GM19099 (cell line): ENCODE data around the gene LRRN3.

Experiments used
- POLR2A ChIP-seq: IDR thresholded peaks from 3 replicates; pipeline ENCODE4 v1.6.1; 2011; ENCODE audit warnings: low read depth; ENCODE audit not compliant: insufficient read length; ENCODE audit errors: extremely low read depth

Gene LRRN3

DNA sequence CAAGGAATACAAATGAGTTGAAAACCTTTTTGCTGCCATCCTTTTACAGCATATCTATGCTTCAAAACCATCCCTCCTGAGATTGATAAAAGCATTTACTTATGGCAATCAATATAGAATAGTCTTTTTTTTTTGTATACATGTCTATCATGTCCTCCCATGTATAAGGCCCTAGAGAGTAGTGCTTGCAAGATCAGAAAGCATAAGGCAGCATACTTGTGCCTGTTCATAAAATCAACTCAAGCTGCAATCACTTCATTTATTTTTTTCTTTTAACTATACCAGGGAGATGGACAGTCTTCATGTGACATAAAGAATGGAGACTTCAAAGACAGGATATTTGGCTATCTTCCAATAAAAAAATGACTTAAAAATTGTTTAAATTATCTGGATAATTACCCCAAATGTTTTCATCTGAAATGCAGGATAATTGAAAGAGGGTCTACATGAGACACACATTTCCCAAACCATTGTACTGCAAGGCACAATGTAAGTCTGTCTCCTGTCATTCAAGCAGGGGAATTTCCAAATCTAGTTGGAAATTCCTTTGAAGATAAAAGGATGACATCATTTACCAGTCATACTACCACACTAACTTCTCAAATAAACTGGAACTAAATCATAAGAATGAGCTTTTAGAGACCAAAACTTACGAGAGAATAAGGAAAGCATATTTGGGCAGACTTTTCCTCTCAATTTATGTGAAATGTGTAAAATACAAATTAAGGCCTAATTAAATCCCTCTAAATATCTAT lies 22.5 kb downstream of the LRRN3 start:
- no peak for TF ChIP-seq POLR2A

DNA sequence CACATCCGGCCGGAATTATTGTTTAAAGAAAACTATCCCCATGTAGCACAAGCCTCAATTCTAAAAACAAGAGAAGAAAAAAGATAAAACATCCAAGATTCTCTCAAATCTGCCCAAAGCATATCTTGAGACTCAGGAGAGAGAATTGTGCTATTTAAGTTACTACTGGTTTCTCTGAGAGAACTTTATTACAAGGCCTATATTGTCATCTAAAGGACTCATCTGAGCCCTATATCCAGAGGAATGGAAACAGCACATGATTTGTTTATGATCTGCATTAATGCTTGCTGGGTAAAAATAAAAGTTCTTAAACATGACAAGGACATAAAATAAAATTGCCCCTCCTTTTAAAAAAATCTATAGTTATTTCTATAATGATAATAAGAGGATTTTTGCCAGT lies 25.0 kb downstream of the LRRN3 start:
- no peak for TF ChIP-seq POLR2A

DNA sequence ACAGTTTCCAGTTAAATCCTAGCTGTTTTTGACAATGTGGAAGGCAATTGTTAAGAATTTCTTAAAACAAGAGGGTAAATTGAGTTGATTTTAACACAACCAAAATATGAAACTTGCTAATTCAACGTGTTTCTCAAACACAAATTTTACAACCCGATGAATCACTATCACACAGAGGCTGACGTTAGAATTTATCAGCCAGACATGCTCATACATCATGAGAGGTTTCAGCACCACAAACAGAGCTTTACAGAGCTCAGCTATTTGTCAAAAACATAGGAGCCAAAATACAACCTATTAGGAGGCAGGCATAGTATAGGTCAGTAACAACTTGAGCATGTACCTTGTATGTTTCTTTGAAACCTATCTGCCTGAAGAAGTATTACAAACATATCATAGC lies 36.1 kb downstream of the LRRN3 start:
- no peak for TF ChIP-seq POLR2A

DNA sequence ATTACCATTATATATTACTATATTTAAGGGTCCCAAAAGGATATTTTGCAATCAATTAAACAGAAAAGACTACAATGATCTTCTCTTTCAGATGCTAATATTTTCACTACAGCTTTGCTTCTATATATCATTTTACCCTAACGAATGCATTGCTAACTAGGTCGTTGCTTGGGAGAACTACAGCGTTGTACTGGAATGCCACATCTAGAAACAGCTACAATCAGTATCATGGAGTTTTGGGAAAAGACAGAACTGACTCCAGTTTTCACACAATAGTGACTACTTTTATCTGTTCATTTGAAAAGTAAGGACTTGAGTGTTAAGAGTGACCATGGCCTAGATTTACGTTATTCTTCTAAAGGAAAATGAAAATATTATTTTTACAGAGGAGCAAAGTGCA lies 38.5 kb downstream of the LRRN3 start:
- TF ChIP-seq POLR2A: no peak

DNA sequence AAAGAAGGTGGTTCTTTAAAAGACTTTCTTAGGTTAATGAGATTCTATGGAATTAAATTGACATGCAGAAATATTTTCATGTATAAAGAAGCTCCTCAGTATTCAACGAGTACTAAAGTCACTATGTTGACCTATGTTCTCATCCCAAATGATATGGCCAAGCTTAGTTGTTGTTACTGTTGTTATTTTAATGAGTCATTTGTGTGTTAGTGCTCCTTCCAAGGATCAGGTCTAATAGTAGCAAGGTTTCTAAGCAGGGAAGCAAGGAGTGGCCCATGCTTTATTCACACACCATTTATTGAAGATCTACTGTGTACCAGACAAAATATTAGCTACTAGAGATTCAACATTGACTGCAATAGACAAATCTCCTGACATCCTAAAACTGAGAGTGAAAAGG lies 41.9 kb downstream of the LRRN3 start:
- no peak for TF ChIP-seq POLR2A

DNA sequence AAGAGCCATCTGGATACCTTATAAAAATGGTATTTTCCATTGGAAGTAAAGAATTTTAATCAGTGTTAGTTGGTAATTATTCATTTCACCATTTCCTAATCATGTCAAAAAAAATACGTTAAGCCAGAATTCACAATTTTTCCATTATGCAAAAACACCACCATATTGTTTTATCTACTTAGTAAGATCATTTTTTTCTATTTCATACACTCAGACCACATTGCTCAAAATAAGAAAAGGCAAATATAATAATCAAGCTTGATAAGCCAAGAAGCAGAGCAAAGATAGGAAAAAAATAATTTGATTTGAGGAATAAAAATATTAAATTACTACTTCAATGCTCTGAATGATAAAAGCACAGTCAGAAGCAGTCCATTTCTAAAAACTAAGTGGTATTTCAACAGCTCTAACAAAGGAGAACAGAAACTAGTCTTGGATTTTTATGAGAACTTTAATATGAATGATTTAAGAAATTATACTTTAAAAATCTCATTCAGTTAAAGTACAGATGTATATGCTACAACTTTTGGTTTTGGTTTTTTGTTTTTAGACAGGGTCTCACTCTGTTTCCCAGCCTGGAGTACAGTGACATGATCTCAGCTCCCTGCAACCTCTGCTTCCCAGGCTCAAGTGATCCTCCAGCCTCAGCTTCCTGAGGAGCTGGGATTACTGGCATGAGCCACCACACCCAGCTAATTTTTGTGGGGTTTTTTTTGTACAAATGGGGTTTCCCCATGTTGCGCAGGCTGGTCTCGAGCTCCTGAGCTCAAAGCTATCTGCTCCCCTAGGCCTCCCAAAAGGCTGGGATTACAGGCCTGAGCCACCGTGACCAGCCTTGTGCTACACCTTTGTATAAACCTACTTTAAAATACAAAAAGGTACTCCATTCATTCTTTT lies 46.6 kb downstream of the LRRN3 start:
- TF ChIP-seq POLR2A: no peak

DNA sequence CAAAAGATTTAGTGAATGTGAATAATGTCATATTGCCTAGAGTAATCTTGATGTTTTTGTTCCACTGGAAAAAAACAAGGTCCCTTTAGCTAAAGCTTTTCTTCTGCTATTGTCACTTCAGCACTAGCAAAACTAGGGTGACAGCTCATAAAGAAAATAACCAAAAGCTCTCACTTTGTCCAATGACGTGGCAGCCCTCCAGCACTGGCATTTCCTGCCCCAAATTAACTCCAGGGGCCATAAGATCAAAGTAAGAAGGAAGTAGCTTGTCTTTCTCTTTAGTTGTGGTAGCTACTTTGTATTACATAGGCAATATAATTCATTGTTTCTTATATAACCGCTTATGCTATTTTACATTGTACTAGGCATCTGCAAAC lies 47.3 kb downstream of the LRRN3 start:
- TF ChIP-seq POLR2A: no peak

DNA sequence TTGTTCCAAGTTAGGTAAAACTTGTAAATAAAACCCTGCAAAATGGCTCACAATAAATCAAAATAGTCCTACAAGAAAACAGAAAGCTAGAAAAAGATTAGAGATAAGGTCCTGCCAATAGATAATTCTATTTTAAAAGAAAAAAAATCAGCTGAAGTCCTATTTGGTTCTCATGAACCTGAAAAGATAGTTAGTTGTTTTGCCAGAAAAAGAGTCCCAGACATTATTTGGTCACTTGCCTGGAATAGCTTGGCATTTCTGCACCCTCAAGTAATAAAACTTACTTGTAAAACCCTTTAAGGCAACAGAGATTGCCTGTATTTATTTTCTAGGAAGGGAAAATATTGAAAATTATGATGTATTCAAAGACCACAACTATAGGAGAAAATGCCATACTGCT lies 47.7 kb downstream of the LRRN3 start:
- TF ChIP-seq POLR2A: no peak

DNA sequence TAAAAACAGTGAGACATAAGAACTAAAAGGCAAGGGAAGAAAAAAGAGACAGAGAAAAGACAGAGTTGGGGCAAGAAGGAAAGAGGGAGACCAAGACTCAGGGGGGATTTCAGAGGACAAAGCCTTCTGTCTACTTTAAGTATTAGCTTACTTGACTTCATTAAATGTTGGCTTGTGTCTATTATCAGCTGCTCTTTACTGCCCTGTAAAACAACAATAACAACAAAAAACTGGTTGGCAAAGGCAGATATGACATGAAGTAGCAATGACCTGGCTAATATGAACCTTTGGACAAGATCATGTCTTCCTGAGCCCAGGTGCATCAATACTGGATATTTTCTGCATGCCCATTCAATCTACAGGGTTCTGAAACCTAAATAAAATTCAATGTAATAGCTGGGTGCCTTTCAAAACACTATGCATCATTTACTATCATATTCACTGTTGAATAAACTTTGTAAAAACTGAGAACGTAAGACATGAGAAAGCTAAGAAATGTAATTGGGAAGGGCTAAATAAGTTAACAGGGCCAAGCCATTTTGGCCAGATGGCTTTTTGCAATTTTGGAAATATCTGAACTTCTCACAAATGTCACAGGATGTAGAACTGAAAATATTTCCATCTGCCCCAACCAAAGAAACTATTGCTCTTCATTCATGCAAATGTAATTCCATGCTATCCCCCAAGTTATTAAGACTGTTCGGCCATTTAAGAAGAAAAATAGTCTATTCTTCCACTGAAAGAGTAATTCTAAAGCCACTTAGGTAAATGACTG lies 49.4 kb downstream of the LRRN3 start:
- no peak for TF ChIP-seq POLR2A

DNA sequence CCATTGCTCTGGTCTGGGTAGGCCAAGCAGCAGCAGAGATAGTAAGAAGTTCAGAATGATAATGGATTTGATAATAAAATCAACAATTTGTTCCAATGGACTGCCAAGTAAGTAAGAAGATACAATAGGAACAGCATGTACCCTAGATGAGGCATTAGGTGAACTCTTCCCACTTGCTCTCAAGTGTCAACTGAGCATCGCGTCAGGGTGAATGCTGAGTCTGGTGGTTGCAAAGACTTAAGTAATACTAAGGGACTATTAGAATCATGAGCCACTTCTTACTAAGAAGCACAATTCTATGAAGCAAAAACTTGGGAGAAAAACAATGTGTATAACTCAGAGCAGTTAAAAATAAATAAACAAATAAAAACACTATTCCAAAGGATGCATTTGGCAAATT lies 54.5 kb downstream of the LRRN3 start:
- no peak for TF ChIP-seq POLR2A

DNA sequence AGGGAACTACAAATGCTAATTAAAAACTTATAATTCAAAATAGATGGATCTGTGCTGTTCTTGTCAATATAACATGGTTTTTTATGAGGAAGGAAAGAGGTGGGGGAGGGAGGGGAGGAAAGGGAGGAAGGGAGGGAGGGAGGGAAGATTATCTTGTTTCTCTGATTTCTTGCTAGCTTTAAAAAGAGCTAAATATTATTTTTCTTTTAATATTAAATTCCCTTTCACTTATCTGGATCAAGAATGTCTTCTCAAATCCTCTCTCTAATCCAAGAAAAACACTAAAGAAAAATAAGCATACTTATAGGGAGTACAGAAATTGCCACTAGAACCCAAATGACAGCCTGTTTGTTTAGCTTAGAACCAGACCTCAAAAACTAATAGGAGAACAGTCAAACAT lies 55.2 kb downstream of the LRRN3 start:
- no peak for TF ChIP-seq POLR2A

DNA sequence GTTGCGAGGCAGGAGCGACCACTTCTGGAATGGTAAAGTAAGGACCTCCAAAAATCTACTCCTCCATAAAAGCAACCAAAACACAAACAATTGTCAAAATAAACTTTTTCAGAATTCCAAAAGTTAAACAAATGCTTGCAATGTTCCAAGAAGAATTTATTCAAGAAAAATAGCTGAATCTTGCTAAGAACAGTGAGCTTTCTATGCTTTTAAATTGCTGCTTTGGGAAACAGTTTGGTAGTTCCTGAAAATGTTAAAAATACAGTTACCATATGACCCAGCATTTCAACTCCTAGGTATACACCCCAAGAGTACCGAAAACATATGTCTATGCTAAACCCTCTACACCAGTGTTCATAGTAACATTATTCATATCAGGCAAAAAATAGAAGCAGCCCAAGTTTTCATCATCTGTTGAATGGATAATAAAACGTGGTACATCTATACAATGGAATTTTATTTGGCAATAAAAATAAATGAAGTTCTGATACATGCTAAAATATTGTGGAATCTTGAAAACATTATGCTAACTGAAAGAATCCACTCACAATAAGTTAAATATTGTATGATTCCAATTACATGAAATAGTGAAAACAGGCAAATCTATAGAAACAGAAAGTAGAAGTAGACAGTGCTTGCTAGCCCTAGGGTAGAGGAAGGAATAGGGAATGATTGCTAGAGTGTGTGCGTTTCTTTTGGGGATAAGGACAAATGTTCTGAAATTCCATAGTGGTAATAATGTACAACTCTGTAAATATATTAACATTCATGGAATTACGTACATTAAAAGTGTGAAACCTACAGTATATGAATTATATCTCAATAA lies 57.0 kb downstream of the LRRN3 start:
- no peak for TF ChIP-seq POLR2A

DNA sequence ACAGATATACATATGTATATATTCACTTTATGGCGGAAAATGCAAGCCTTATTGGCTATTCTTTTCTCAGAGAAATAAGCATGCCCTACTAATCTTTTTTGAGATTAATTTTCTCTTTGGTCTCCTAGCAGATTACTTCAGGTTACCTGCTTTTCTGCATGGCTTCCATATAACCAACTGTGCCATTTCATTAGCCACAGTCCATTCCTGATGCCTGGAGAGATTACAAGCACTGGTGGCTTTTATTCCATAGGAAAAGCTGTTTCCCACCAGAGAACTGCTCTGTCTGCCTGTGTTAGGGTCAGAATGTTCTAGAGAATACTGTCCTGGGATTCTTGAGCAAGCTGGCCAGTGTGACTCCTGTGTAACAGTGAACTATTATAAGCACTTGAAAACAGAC lies 59.8 kb downstream of the LRRN3 start:
- TF ChIP-seq POLR2A: no peak

DNA sequence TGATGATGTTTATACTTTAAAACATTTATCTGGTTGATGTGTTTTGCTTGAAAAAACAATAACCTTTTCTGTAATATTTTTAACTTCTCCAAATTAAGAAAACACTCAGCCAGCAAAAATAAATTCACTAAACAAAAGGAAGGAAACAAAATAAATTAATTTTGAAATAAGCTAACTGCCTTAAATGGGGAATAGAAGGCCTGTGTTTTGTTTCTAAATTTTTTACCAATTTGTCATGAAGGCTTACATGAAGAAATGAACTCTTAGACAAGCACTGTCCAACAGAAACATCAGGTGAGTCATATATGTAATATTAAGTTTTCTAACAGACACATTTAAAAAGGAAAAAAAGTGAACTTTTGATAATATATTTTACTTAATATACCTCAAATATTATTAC lies 68.5 kb downstream of the LRRN3 start:
- TF ChIP-seq POLR2A: no peak

DNA sequence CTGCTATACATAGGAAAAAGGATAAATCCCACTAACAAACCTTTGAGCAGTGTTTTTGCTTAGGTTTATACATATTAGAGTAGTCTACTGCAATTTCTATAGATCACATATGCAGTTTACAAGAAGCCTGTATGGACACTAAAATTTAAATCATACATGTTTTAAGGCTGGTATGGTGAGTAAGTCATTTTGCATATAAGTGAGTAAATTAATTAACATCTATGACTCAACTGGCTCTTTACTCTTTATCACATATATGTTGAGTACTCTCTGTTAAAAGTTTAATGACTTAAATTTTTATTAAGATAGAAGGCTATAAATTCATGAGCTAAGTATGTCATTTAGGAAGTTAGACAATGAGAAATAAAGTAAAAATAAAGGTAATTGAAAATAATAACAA lies 69.4 kb downstream of the LRRN3 start:
- TF ChIP-seq POLR2A: no peak
